ENCODE data around the gene GABRA1.

The GABRA1 gene

GRCh38 chr5:161847941-161848391 lies at the start of gene GABRA1:
TSS of gene GABRA1 (plus strand) at chr5:161848120. CDS start at chr5:161850811, 2,691 bp downstream.
- DNase-seq (ENCODE audit: low read depth): no peak

GRCh38 chr5:161799316-161799715 lies 48.6 kb upstream of the GABRA1 start:
- DNase-seq (ENCODE audit: low read depth): no peak

- DNase-seq (ENCODE audit: low read depth): no peak
These were observed 43.7 kb upstream of the GABRA1 start for GRCh38 chr5:161804263-161804662.

- no peak for DNase-seq (ENCODE audit: low read depth)
These were observed 1.2 kb upstream of the GABRA1 start for GRCh38 chr5:161846746-161847145.

- DNase-seq (ENCODE audit: low read depth): no peak
These were observed 473 bp upstream of the GABRA1 start for GRCh38 chr5:161847447-161847846.

GRCh38 chr5:161850491-161850890 lies 2.6 kb downstream of the GABRA1 start:
- no peak for DNase-seq (ENCODE audit: low read depth)

- no peak for DNase-seq (ENCODE audit: low read depth)
These were observed 3.9 kb downstream of the GABRA1 start for GRCh38 chr5:161851691-161852299.

GRCh38 chr5:161857358-161857757 lies 9.4 kb downstream of the GABRA1 start:
- DNase-seq (ENCODE audit: low read depth): no peak

GRCh38 chr5:161863259-161863658 lies 15.3 kb downstream of the GABRA1 start:
- DNase-seq (ENCODE audit: low read depth): no peak

GRCh38 chr5:161863811-161864210 lies 15.9 kb downstream of the GABRA1 start:
- no peak for DNase-seq (ENCODE audit: low read depth)

- no peak for DNase-seq (ENCODE audit: low read depth)
These were observed 17.6 kb downstream of the GABRA1 start for GRCh38 chr5:161865510-161865909.

- DNase-seq (ENCODE audit: low read depth): no peak
These were observed 42.1 kb downstream of the GABRA1 start for GRCh38 chr5:161889971-161890370.

GRCh38 chr5:161895514-161895913 lies 47.6 kb downstream of the GABRA1 start:
- DNase-seq (ENCODE audit: low read depth): no peak

GRCh38 chr5:161897033-161897432 lies 49.1 kb downstream of the GABRA1 start:
- DNase-seq (ENCODE audit: low read depth): no peak

GRCh38 chr5:161899590-161899989 lies 51.7 kb downstream of the GABRA1 start:
- DNase-seq (ENCODE audit: low read depth): no peak

GRCh38 chr5:161900981-161901380 lies 53.1 kb downstream of the GABRA1 start:
- DNase-seq (ENCODE audit: low read depth): no peak

- DNase-seq (ENCODE audit: low read depth): no peak
These were observed 73.9 kb downstream of the GABRA1 start for GRCh38 chr5:161921781-161922180.

GRCh38 chr5:161924270-161924669 lies 76.3 kb downstream of the GABRA1 start:
- no peak for DNase-seq (ENCODE audit: low read depth)

GRCh38 chr5:161925960-161926359 lies 78.0 kb downstream of the GABRA1 start:
- DNase-seq (ENCODE audit: low read depth): no peak

- no peak for DNase-seq (ENCODE audit: low read depth)
These were observed 86.6 kb downstream of the GABRA1 start for GRCh38 chr5:161934486-161934885.

- DNase-seq (ENCODE audit: low read depth): no peak
These were observed 97.1 kb downstream of the GABRA1 start for GRCh38 chr5:161944974-161945373.

GRCh38 chr5:161946911-161947310 lies 99.0 kb downstream of the GABRA1 start:
- DNase-seq (ENCODE audit: low read depth): no peak

Data from activated T-helper 9 cell treated with anti-CD3 and anti-CD28 coated beads, Interleukin-2, amount 50 U/mL, for 16 hours (primary cell).